Caco-2 (cell line): ENCODE data around the gene ANK2. TPM values are rescaled to one million over a fixed set of nuclear protein-coding genes. Genes with fewer than 3 reads are reported as not detected.

Experiments
- BruUV-seq: library from RNA; stranded (reverse); fragments of 400-500 nt; replicated peaks from 2 replicates; lab custom pipeline; 2021; lab: Mats Ljungman, UMichigan
- CTCF ChIA-PET: fragments of 300-600 bp; sonication (Branson Sonifier 250); formaldehyde crosslinking; loops from one replicate; lab custom pipeline; 2022; ENCODE audit warnings: antibody characterized with exemption; lab: Charles Lee
- POLR2A ChIA-PET: fragments of 300-600 bp; sonication (Branson Sonifier 250); formaldehyde crosslinking; loops from one replicate; lab custom pipeline; 2022; ENCODE audit warnings: antibody characterized with exemption; lab: Charles Lee
- DNase-seq, 2 experiments: peaks; one replicate each; pipeline versions ENCODE4 v3.0.0 to v3.0.0-alpha.2; 2020 to 2022
- H3K27me3 ChIP-seq: replicated peaks from 2 replicates; pipeline ENCODE4 v1.6.0; 2011; ENCODE audit warnings: low read length; ENCODE audit not compliant: control insufficient read depth, insufficient read depth
- H3K36me3 ChIP-seq: 2 replicates; pipeline ENCODE4 v1.5.1; 2011; ENCODE audit warnings: low read length; ENCODE audit not compliant: control insufficient read depth, insufficient read depth
- H3K4me1 ChIP-seq: fragments of 250-450 bp; sonication (Bioruptor Pico); 2 replicates; pipeline ENCODE4 v1.5.1; 2020; ENCODE audit warnings: mild to moderate bottlenecking
- H3K4me3 ChIP-seq: 2 replicates; pipeline ENCODE4 v1.5.1; 2011; ENCODE audit warnings: low read depth, mild to moderate bottlenecking, control low read depth, low read length
- H3K9me3 ChIP-seq: fragments of 250-450 bp; sonication (Bioruptor Pico); 2 replicates; pipeline ENCODE4 v1.5.1; 2020; ENCODE audit warnings: mild to moderate bottlenecking, moderate library complexity
- H3K27ac Mint-ChIP-seq: one replicate; pipeline ENCODE4 v1.8.0; 2022; ENCODE audit warnings: mixed read lengths; ENCODE audit not compliant: unreplicated experiment
- H3K27me3 Mint-ChIP-seq: one replicate; pipeline ENCODE4 v1.8.0; 2022; ENCODE audit warnings: mixed read lengths; ENCODE audit not compliant: insufficient read depth, unreplicated experiment
- H3K36me3 Mint-ChIP-seq: one replicate; pipeline ENCODE4 v1.8.0; 2022; ENCODE audit warnings: mild to moderate bottlenecking, mixed read lengths; ENCODE audit not compliant: insufficient read depth, unreplicated experiment
- H3K4me1 Mint-ChIP-seq: one replicate; pipeline ENCODE4 v1.8.0; 2022; ENCODE audit warnings: low read depth, mixed read lengths; ENCODE audit not compliant: unreplicated experiment
- H3K4me3 Mint-ChIP-seq: one replicate; pipeline ENCODE4 v1.8.0; 2022; ENCODE audit warnings: mild to moderate bottlenecking, moderate library complexity, mixed read lengths; ENCODE audit not compliant: unreplicated experiment
- H3K9me3 Mint-ChIP-seq: one replicate; pipeline ENCODE4 v1.8.0; 2022; ENCODE audit warnings: mixed read lengths; ENCODE audit not compliant: unreplicated experiment
- CTCF ChIP-seq, 2 experiments: fragments of 200-600 bp in 1 of 2; IDR thresholded peaks; 1 replicate in 1 of 2; 2 replicates in 1 of 2; pipeline versions ENCODE4 v1.5.1 to v1.8.0; 2011 to 2022; ENCODE audit warnings: antibody characterized with exemption in 1 of 2, control low read depth in 1 of 2, inconsistent platforms in 1 of 2, low read depth in 1 of 2, low read length in 1 of 2, mild to moderate bottlenecking in 1 of 2, moderate library complexity in 1 of 2; ENCODE audit not compliant: insufficient read depth in 1 of 2, severe bottlenecking in 1 of 2, unreplicated experiment in 1 of 2
- intact Hi-C: fragments of 100-400 bp; cut with micrococcal nuclease; formaldehyde crosslinking; loops from one replicate; pipeline ENCODE4 v1.10.0; 2022; ENCODE audit not compliant: unreplicated experiment
- total RNA-seq: library from RNA; stranded (reverse); gene quantifications from 2 replicates; pipeline ENCODE4 v1.2.3, GENCODE V29; 2022

The ANK2 gene
- total RNA-seq, 1 experiment from 2014 or later = 26.3 TPM

DNA sequence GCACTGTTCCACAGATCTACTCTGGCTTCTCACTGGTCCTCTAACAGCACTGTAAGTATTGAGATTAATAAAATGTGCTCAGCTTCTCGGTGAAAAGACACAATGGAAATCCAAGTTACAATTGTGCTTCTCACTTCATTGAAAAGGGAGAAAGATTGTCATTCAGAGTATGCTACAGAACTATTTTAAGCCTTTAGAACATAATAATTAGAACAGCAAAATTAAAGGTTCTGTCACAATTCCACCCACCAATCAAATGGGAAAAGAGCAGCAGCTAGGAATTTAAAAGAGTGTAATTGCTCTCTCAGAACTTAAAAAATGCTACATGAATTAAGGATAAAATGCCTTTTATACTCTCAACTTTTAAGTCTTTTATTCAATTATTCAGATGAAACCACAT is 329.4 kb downstream of the ANK2 start:
- Mint-ChIP-seq H3K9me3 (no peaks in the 10 kb centered on the region), H3K4me1 (no peaks in the 10 kb centered on the region), H3K36me3 (no peaks in the 10 kb centered on the region), H3K27me3 (no peaks in the 10 kb centered on the region), H3K4me3 (no peak overlapping the region), H3K27ac (no peak overlapping the region)
- intact Hi-C loops = no loop called here
- ChIA-PET CTCF (interaction anchor here (0.6 kb wide), 1 partner anchor 186 kb away, joined by 3 read pairs; no protein-coding TSS in a partner anchor), POLR2A (no interaction called here)
- Histone ChIP-seq H3K4me1 (no peaks in the 10 kb centered on the region), H3K27me3 (no peaks in the 10 kb centered on the region), H3K4me3 (no peak overlapping the region), H3K9me3 (no peaks in the 10 kb centered on the region), H3K36me3 (no peaks in the 10 kb centered on the region)
- DNase-seq = no peak
- BruUV-seq = no TSS peak
- no peak for TF ChIP-seq CTCF (IDR thresholded peaks at IDR 0.05; ENCODE audit: insufficient read depth in 1 of 2, low read depth in 1 of 2, low read length in 1 of 2, severe bottlenecking in 1 of 2, unreplicated experiment in 1 of 2)

GRCh38 chr4:113382704-113383103 is 333.3 kb downstream of the ANK2 start:
- no TSS peak for BruUV-seq
- ChIA-PET CTCF (no interaction called here), POLR2A (no interaction called here)
- intact Hi-C loops = no loop called here
- H3K27ac Mint-ChIP-seq = no peak overlapping the region
- Histone ChIP-seq H3K36me3 (no peaks in the 10 kb centered on the region), H3K9me3 (no peaks in the 10 kb centered on the region), H3K27me3 (no peaks in the 10 kb centered on the region), H3K4me1 (no peaks in the 10 kb centered on the region), H3K4me3 (no peak overlapping the region)
- no peak overlapping the region for H3K4me3 Mint-ChIP-seq
- DNase-seq = no peak
- no peaks in the 10 kb centered on the region for H3K27me3 Mint-ChIP-seq
- no peaks in the 10 kb centered on the region for H3K9me3 Mint-ChIP-seq
- TF ChIP-seq CTCF (IDR thresholded peaks at IDR 0.05; ENCODE audit: insufficient read depth in 1 of 2, low read depth in 1 of 2, low read length in 1 of 2, severe bottlenecking in 1 of 2, unreplicated experiment in 1 of 2) = no peak
- no peaks in the 10 kb centered on the region for H3K4me1 Mint-ChIP-seq
- H3K36me3 Mint-ChIP-seq = no peaks in the 10 kb centered on the region

- H3K36me3 Mint-ChIP-seq = no peaks in the 10 kb centered on the region
- intact Hi-C loops = no loop called here
- H3K4me1 Mint-ChIP-seq = no peaks in the 10 kb centered on the region
Measured at GRCh38 chr4:113383111-113383785, 333.8 kb downstream of the ANK2 start.

More at GRCh38 chr4:113383111-113383785, 333.8 kb downstream of the ANK2 start:
- no peaks in the 10 kb centered on the region for H3K4me1 ChIP-seq
- ChIA-PET CTCF (no interaction called here), POLR2A (no interaction called here)
- no peak for TF ChIP-seq CTCF (IDR thresholded peaks at IDR 0.05; ENCODE audit: insufficient read depth in 1 of 2, low read depth in 1 of 2, low read length in 1 of 2, severe bottlenecking in 1 of 2, unreplicated experiment in 1 of 2)
- no peaks in the 10 kb centered on the region for H3K36me3 ChIP-seq
- H3K9me3 ChIP-seq = no peaks in the 10 kb centered on the region
- Mint-ChIP-seq H3K4me3 (no peak overlapping the region), H3K27ac (no peak overlapping the region), H3K9me3 (no peaks in the 10 kb centered on the region), H3K27me3 (no peaks in the 10 kb centered on the region)
- no peaks in the 10 kb centered on the region for H3K27me3 ChIP-seq
- no TSS peak for BruUV-seq
- no peak overlapping the region for H3K4me3 ChIP-seq
- DNase-seq = no peak
